ENCODE measurements around the gene SYNGAP1.

- TF ChIP-seq EZH2phosphoT487 (IDR thresholded peaks at IDR 0.05; ENCODE audit: borderline replicate concordance, low read length) (no peak), CTCF (conservative IDR thresholded peaks at IDR 0.05; ENCODE audit: low read depth, low read length) (no peak)
Measured at GRCh38 chr6:33390767-33391277, 29.0 kb upstream of the SYNGAP1 start.
